Motor neuron (in vitro differentiated cells): ENCODE measurements around the gene PMM2. TPM values are rescaled to one million over a fixed set of nuclear protein-coding genes. Genes with fewer than 3 reads are reported as not detected.
"Not testable (repeated sequence)": the region's sequence is repeated elsewhere in the genome, so short reads cannot be mapped to it uniquely, and the experiment has no call there.

Experiments
- ATAC-seq, 8 experiments: fragments of 200-7000 bp; cut with Tn5 transposase; replicated peaks in 6 of 8; 2 replicates each; pipeline ENCODE4 v1.8.0; 2021; ENCODE audit warnings: mild to moderate bottlenecking in 8 of 8, moderate library complexity in 8 of 8
- H3K27ac ChIP-seq, 2 donors: fragments of 250-450 bp; sonication (Bioruptor Pico); 2 replicates each; pipeline ENCODE4 v1.9.0; 2021; ENCODE audit warnings: antibody characterized with exemption in 2 of 2, mild to moderate bottlenecking in 2 of 2, moderate library complexity in 1 of 2
- H3K4me1 ChIP-seq, 2 donors: fragments of 250-450 bp; sonication (Bioruptor Pico); replicated peaks in 1 of 2; 2 replicates each; pipeline ENCODE4 v1.6.1; 2021; ENCODE audit warnings: antibody characterized with exemption in 2 of 2, mild to moderate bottlenecking in 2 of 2, moderate library complexity in 1 of 2
- H3K4me3 ChIP-seq, 5 donors: fragments of 250-450 bp; sonication (Bioruptor Pico); 2 replicates each; pipeline ENCODE4 v1.9.0; 2021; ENCODE audit warnings: antibody characterized with exemption in 5 of 5, mild to moderate bottlenecking in 5 of 5, moderate library complexity in 4 of 5
- WGBS, 10 experiments: fragments of 450-650 bp; shearing (Covaris generic); methylation state at CpG; one replicate each; pipeline ENCODE4 v1.0.0; 2022; 5-methylcytosine and 5-hydroxymethylcytosine counted together
- in situ Hi-C, 9 experiments: fragments of 400-800 bp; cut with MboI; loops; one replicate each; pipeline ENCODE4 v1.15.0; 2021; ENCODE audit warnings: low sequenced_read_pairs in 9 of 9, low pct_unique_long_range_greater_than_20kb in 2 of 9; ENCODE audit not compliant: unreplicated experiment in 9 of 9
- total RNA-seq, 8 experiments: library from RNA; unstranded; fragments of 300-600 nt; gene quantifications; 2 replicates each; pipeline versions ENCODE4 v1.2.3 to v1.2.4, GENCODE V29; 2022

PMM2 gene
- total RNA-seq, 8 experiments from 2014 or later, result 14.5 to 58.6 (median 34.6) TPM

DNA sequence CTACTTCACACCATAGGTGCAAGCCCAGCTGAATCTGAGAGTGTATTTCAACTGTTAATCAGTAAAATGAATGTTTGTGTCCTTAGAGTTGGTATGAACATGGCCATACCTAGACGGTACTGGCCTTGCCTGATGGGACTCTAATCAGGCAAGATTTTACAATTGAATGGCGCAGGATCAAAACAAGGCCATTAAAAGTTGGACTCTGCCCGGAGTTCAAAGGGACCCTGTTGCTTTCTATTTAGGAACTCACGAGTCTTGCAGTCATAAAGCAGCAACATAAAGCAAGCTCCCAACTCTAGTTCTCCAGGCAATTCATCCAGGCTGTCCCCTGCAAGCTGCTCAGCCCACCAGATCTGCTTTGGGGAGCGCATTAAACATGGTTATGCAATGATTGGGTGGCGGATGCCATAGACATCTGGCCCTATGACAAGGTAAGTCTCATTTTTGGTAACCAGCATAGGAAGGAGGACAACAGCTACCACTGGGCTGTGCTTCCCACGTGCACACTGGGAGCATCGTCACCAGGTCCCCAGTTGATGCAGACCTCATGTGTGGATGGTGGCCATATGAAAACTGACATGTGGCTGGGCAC lies 9.0 kb upstream of the PMM2 start:
- WGBS, 10 experiments, result 10 to 90% (median 37%) methylated on average over 2 to 6 of the region's 8 CpGs; no CpG with 5 or more reads in 1 of the 10 experiments
- Histone ChIP-seq H3K27ac (no peak overlapping the region), H3K4me3 (no peak overlapping the region), H3K4me1 (no peaks in the 10 kb centered on the region)
- ATAC-seq, result peak in 1 of 8 experiments; percentile 22
- in situ Hi-C loops, result loop anchor here in 5 of 9 experiments (10.0 to 25.0 kb wide), 2 partner anchors 124 to 126 kb away; partner anchors contain the start of gene ABAT (in 4 of the 5)

DNA sequence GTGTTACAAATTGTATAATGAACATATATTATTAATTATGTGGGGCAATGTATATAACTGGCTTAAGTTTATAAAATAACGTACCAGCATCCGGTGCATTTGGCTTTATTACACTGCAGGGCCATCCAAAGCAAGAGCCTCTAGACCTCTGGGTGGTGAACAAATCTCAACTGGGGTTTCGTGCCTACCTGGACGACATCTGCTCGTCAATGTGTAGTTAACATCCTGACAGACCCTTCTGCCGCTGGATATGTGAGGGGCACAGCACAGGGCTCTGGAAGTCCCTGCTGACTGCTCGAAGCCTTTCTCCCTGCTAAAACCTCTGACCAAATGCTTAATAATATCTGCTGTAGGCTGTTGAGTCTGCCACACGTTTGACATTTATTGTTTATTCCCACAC lies 2.5 kb upstream of the PMM2 start:
- WGBS, 10 experiments, result 53 to 97% (median 78%) methylated on average over 1 to 8 of the region's 8 CpGs; no CpG with 5 or more reads in 3 of the 10 experiments
- in situ Hi-C loops, result loop anchor here in 7 of 9 experiments (10.0 to 25.0 kb wide), 3 partner anchors 120 to 133 kb away; partner anchors contain the start of gene ABAT (in 5 of the 7)
- ATAC-seq, result no peak

GRCh38 chr16:8795818-8796217 lies 1.8 kb upstream of the PMM2 start:
- H3K27ac ChIP-seq, result no peak overlapping the region
- in situ Hi-C loops, result loop anchor here in 7 of 9 experiments (10.0 to 25.0 kb wide), 3 partner anchors 121 to 134 kb away; partner anchors contain the start of gene ABAT (in 5 of the 7)
- peaks cover 12% of the 10 kb centered on the region in 2 donors for H3K4me1 ChIP-seq
- 40 to 100% (median 92%) methylated on average over 1 to 6 of the region's 10 CpGs; no CpG with 5 or more reads in 4 of the 10 experiments for WGBS, 10 experiments
- H3K4me3 ChIP-seq, result no peak overlapping the region
- ATAC-seq, result no peak

More for the DNA sequence above, 2.5 kb upstream of the PMM2 start:
- no peak overlapping the region for H3K4me3 ChIP-seq
- H3K27ac ChIP-seq, result no peak overlapping the region
- peaks cover 12% of the 10 kb centered on the region in 2 donors for H3K4me1 ChIP-seq

DNA sequence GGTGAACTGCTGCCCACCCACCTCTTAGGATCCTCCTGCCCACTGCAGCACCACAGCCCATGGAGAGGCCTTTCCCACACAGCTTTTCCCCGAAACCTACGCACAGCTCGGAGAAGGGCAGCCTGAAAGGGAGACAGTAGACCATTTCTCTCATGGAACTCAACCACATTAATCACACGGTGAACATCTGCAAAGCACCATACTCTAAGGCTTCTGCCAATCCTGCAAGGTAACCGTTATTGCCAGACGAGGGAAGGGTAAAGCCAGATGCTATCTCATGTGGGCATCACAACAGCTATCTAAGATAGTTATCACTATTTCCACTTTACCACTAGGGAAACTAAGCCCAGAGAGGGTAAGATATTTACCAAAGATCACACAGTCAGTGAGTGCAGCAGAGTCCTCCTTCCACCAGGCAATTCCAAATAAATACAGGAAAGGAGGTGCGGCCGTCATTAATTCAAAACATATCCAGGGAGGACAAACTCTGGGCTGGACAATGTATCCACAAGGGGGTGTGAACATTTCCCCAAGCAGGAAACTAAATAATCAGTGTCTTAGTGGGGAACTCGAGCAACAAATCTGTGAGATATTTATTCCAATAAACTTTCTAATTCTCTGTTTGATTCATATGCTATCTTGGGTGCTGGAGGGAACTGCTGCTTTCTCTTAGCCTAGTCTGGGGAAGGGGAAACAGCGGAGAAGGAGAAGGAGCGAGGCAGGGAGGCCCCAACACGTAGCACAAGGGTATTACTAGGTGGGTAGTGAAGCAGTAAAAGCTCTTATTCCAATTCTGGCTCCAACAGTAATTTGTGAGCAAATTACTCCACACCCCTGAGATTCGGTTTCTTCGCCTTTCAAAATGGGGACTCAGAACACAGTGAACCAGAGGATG lies 923 bp upstream of the PMM2 start:
- in situ Hi-C loops, result loop anchor here in 7 of 9 experiments (10.0 to 25.0 kb wide), 3 partner anchors 122 to 134 kb away; partner anchors contain the start of gene ABAT (in 5 of the 7)
- H3K27ac ChIP-seq, result peak overlapping the region in 1 of 2 donors; percentile 68

GRCh38 chr16:8798174-8798527 lies 512 bp downstream of the PMM2 start:
- Histone ChIP-seq H3K4me3 (peak overlapping the region; percentile 63 to 96 (median 89)), H3K4me1 (peaks cover 12% of the 10 kb centered on the region in 2 donors), H3K27ac (peak overlapping the region; percentile 94 to 99)
- in situ Hi-C loops, result loop anchor here in 7 of 9 experiments (10.0 to 25.0 kb wide), 3 partner anchors 123 to 136 kb away; partner anchors contain the start of gene ABAT (in 5 of the 7)
- peak in 6 of 8 experiments; percentile 5 to 21 (median 18) for ATAC-seq
- 0 to 8% (median 0%) methylated on average over 1 to 6 of the region's 6 CpGs; no CpG with 5 or more reads in 3 of the 10 experiments for WGBS, 10 experiments

More for the DNA sequence above, 923 bp upstream of the PMM2 start:
- 0 to 93% (median 36%) methylated on average over 1 to 9 of the region's 14 CpGs for WGBS, 10 experiments
- ATAC-seq, result peak in 3 of 8 experiments; percentile 4 to 11 (median 5)
- H3K4me3 ChIP-seq, result peak overlapping the region; percentile 63 to 96 (median 89)
- H3K4me1 ChIP-seq, result peaks cover 12% of the 10 kb centered on the region in 2 donors

GRCh38 chr16:8798535-8799157 lies 1.0 kb downstream of the PMM2 start:
- in situ Hi-C loops, result loop anchor here in 7 of 9 experiments (10.0 to 25.0 kb wide), 3 partner anchors 124 to 136 kb away; partner anchors contain the start of gene ABAT (in 5 of the 7)
- peak in 2 of 8 experiments; percentile 1 to 2 for ATAC-seq
- H3K27ac ChIP-seq, result peak overlapping the region; percentile 94 to 99

GRCh38 chr16:8801701-8802100 lies 4.1 kb downstream of the PMM2 start:
- in situ Hi-C loops, result no loop called here
- WGBS, 10 experiments, result 76 to 100% (median 91%) methylated on average over 1 to 4 of the region's 4 CpGs

More at GRCh38 chr16:8798535-8799157, 1.0 kb downstream of the PMM2 start:
- H3K4me1 ChIP-seq, result peaks cover 12% of the 10 kb centered on the region in 2 donors
- 37 to 85% (median 61%) methylated on average over 1 to 5 of the region's 7 CpGs; no CpG with 5 or more reads in 2 of the 10 experiments for WGBS, 10 experiments
- H3K4me3 ChIP-seq, result peak overlapping the region; percentile 63 to 96 (median 89)

GRCh38 chr16:8803733-8804132 lies 6.1 kb downstream of the PMM2 start:
- 88 to 100% (median 93%) methylated on average over 2 to 12 of the region's 12 CpGs for WGBS, 10 experiments
- H3K4me3 ChIP-seq, H3K27ac ChIP-seq, in situ Hi-C loops, H3K4me1 ChIP-seq, ATAC-seq: not testable (repeated sequence)

More at GRCh38 chr16:8801701-8802100, 4.1 kb downstream of the PMM2 start:
- ATAC-seq, result no peak
- Histone ChIP-seq H3K27ac (no peak overlapping the region), H3K4me3 (no peak overlapping the region), H3K4me1 (peaks cover 8 to 9% of the 10 kb centered on the region in 2 donors)

- Histone ChIP-seq H3K4me1 (no peaks in the 10 kb centered on the region), H3K27ac (no peak overlapping the region), H3K4me3 (no peak overlapping the region)
- no peak for ATAC-seq
- WGBS, 10 experiments, result 58 to 100% (median 89%) methylated on average over 3 to 6 of the region's 6 CpGs; no CpG with 5 or more reads in 1 of the 10 experiments
- in situ Hi-C loops, result no loop called here
These were observed 6.7 kb downstream of the PMM2 start for GRCh38 chr16:8804313-8804712.

DNA sequence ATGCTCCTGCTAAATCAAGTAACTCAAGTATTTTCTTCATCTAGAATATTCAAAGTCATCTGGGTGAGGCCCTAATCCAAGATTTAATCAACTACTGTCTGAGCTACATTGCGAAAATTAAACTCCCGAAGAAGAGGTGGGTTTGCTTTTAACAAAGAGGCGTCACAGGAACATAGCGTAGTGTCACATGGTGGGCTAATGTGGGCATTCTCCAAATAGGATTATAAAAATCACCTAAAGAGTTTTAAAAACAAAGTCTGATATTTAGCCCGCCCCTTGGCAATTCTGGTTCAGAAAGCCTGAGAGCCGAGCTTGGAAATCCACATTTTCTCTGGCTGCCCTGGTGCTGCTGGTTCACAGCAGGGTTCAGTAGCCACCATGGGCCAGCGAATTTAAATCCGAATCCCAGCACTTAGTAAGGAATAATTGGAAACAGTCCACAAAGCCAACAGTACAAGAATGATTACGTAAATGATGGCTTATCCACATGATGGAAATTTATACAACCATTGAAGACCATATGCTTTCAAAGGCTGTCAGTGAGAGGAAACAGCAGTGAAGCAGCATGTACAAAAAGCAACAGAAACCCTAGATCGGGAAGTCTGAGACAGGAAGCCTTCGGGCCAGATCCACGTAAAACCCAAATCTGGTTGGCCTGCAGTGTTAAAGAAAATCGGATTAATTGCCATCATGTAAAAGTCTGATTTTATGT lies 8.8 kb downstream of the PMM2 start:
- in situ Hi-C loops, result no loop called here
- Histone ChIP-seq H3K4me3 (no peak overlapping the region), H3K27ac (no peak overlapping the region), H3K4me1 (no peaks in the 10 kb centered on the region)
- WGBS, 10 experiments, result 51 to 98% (median 90%) methylated on average over 4 to 13 of the region's 13 CpGs; no CpG with 5 or more reads in 2 of the 10 experiments
- ATAC-seq, result peak in 1 of 8 experiments; percentile 18

GRCh38 chr16:8807189-8807588 lies 9.6 kb downstream of the PMM2 start:
- H3K4me1 ChIP-seq, result peaks cover 4 to 5% of the 10 kb centered on the region in 2 donors
- WGBS, 10 experiments, result 96 to 100% (median 100%) methylated on average over 1 to 4 of the region's 5 CpGs; no CpG with 5 or more reads in 2 of the 10 experiments
- in situ Hi-C loops, result no loop called here
- no peak overlapping the region for H3K27ac ChIP-seq
- ATAC-seq, result no peak
- no peak overlapping the region for H3K4me3 ChIP-seq

DNA sequence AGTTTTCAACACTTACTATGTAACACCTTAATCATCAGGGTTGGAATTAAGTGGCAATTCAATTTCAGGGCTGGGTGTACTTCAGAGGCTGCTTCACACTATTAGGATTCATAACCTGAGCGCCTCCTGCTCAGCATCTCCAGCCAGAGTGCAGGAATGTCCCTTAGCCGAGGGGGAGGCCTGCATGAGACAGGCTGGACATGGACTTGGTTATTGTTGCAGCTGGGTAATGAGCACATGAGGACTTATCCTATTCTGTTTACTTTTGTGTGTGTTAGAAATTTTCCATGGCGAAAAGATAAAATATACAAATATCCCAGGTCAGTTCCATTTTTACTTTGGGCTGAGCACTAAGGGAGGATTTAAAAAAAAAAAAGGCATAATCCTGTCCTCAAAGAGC lies 10.4 kb downstream of the PMM2 start:
- 87 to 100% (median 89%) methylated on average over 1 to 3 of the region's 3 CpGs; no CpG with 5 or more reads in 6 of the 10 experiments for WGBS, 10 experiments
- Histone ChIP-seq H3K4me3 (no peak overlapping the region), H3K27ac (no peak overlapping the region), H3K4me1 (peaks cover 11 to 13% of the 10 kb centered on the region in 2 donors)
- in situ Hi-C loops, result no loop called here
- no peak for ATAC-seq
